ENCODE results near the gene WDR81.

The WDR81 gene

GRCh38 chr17:1753767-1754429, 29.4 kb downstream of the WDR81 start:
- TF ChIP-seq CTCF (IDR thresholded peaks at IDR 0.05; ENCODE audit: extremely low read depth, insufficient read depth, missing control alignments): no peak
- no peak for DNase-seq (ENCODE audit: low spot score)
- in situ Hi-C loops (cut with MboI; ENCODE audit: low pct_unique_long_range_greater_than_20kb, low sequenced_read_pairs, unreplicated experiment): no loop called here

GRCh38 chr17:1754430-1755112, 30.1 kb downstream of the WDR81 start:
- in situ Hi-C loops (cut with MboI; ENCODE audit: low pct_unique_long_range_greater_than_20kb, low sequenced_read_pairs, unreplicated experiment): no loop called here
- no peak for TF ChIP-seq CTCF (IDR thresholded peaks at IDR 0.05; ENCODE audit: extremely low read depth, insufficient read depth, missing control alignments)

GRCh38 chr17:1755252-1755826, 30.8 kb downstream of the WDR81 start:
- in situ Hi-C loops (cut with MboI; ENCODE audit: low pct_unique_long_range_greater_than_20kb, low sequenced_read_pairs, unreplicated experiment): no loop called here
- no peak for TF ChIP-seq CTCF (IDR thresholded peaks at IDR 0.05; ENCODE audit: extremely low read depth, insufficient read depth, missing control alignments)
- DNase-seq (ENCODE audit: low spot score): no peak

More at GRCh38 chr17:1754430-1755112, 30.1 kb downstream of the WDR81 start:
- DNase-seq (ENCODE audit: low spot score): no peak

- DNase-seq (ENCODE audit: low spot score): no peak
- in situ Hi-C loops (cut with MboI; ENCODE audit: low pct_unique_long_range_greater_than_20kb, low sequenced_read_pairs, unreplicated experiment): no loop called here
- no peak for TF ChIP-seq CTCF (IDR thresholded peaks at IDR 0.05; ENCODE audit: extremely low read depth, insufficient read depth, missing control alignments)
Measured at GRCh38 chr17:1755827-1756262, 31.3 kb downstream of the WDR81 start.

- TF ChIP-seq CTCF (IDR thresholded peaks at IDR 0.05; ENCODE audit: extremely low read depth, insufficient read depth, missing control alignments): no peak
- in situ Hi-C loops (cut with MboI; ENCODE audit: low pct_unique_long_range_greater_than_20kb, low sequenced_read_pairs, unreplicated experiment): no loop called here
- no peak for DNase-seq (ENCODE audit: low spot score)
Measured at GRCh38 chr17:1758807-1759206, 34.3 kb downstream of the WDR81 start.

GRCh38 chr17:1759529-1759928, 35.0 kb downstream of the WDR81 start:
- no peak for TF ChIP-seq CTCF (IDR thresholded peaks at IDR 0.05; ENCODE audit: extremely low read depth, insufficient read depth, missing control alignments)
- DNase-seq (ENCODE audit: low spot score): no peak
- in situ Hi-C loops (cut with MboI; ENCODE audit: low pct_unique_long_range_greater_than_20kb, low sequenced_read_pairs, unreplicated experiment): no loop called here
